SK-N-MC (cell line): ENCODE measurements around the gene ANK2.

Experiments
- EZH2 ChIP-seq: fragments of 200-600 bp; sonication (generic); IDR thresholded peaks from one replicate; pipeline ENCODE4 v1.6.1; 2017; ENCODE audit warnings: antibody characterized with exemption
- FOXP2 ChIP-seq: optimal IDR thresholded peaks from 2 replicates; pipeline ENCODE3; 2011; ENCODE audit warnings: mild to moderate bottlenecking, moderate library complexity; ENCODE audit not compliant: insufficient read depth; ENCODE audit errors: extremely low read length, control extremely low read depth
- POLR2AphosphoS5 ChIP-seq: IDR thresholded peaks from 2 replicates; pipeline ENCODE4 v1.6.1; 2012; ENCODE audit warnings: mild to moderate bottlenecking, low read depth, low read length, borderline replicate concordance

DNA sequence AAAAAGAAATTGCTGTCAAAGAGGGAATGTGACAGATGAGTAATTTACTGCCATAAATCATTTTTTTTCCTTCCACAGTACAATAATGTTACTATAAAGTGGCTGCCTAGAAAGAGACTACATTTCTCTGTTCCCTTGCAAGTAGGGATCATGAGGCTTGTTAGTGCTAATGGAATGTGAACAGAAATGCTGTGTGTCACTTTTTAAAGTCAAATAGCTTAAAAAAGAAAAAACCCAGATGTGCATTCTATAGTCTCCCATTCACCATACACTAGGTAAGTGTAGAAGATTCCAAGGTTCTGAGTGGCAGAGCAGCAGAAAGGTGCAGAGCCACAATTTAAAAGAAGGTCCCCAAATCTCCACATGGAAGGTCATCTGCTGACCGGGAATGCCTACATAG lies 383.7 kb downstream of the ANK2 start:
- TF ChIP-seq EZH2 (no peak), POLR2AphosphoS5 (no peak), FOXP2 (no peak)
